Measurements from ENCODE around the gene CLDN17. TPM values are rescaled to one million over a fixed set of nuclear protein-coding genes. Genes with fewer than 3 reads are reported as not detected.

CLDN17 gene
- total RNA-seq, 1 experiment from 2014 or later = not detected

- Histone ChIP-seq H3K18ac (ENCODE audit: insufficient read length, low read depth, low read length) (no peak overlapping the region), H3T11ph (ENCODE audit: low read length) (no peak overlapping the region), H3K14ac (ENCODE audit: insufficient read depth, low read length) (no peak overlapping the region), H2BK12ac (ENCODE audit: insufficient read length, low read depth, low read length) (no peak overlapping the region), H3K4me2 (ENCODE audit: insufficient read depth, insufficient read length, low read length) (no peak overlapping the region), H3K27me3 (ENCODE audit: insufficient read depth, low read length) (no peaks in the 10 kb centered on the region), H4K20me1 (ENCODE audit: control insufficient read depth, insufficient read depth, insufficient read length) (no peaks in the 10 kb centered on the region), H3K27ac (ENCODE audit: insufficient read length, low read depth, low read length) (no peak overlapping the region), H3K4ac (ENCODE audit: low read depth, low read length) (no peak overlapping the region), H3K9ac (ENCODE audit: extremely low read depth, insufficient read length, low read length) (no peak overlapping the region), H3K4me1 (ENCODE audit: insufficient read depth, low read length) (no peaks in the 10 kb centered on the region), H2AFZ (ENCODE audit: low read length) (no peak overlapping the region), H3K56ac (ENCODE audit: insufficient read length, low read depth, low read length) (no peak overlapping the region), H2AK5ac (ENCODE audit: insufficient read length, low read length) (no peak overlapping the region), H2BK120ac (ENCODE audit: low read depth, low read length, poor library complexity, severe bottlenecking) (no peak overlapping the region), H4K8ac (replicated peaks; ENCODE audit: insufficient read length, low read depth, low read length) (no peak overlapping the region), H4K5ac (ENCODE audit: insufficient read length, low read depth, low read length) (no peak overlapping the region), H3K79me1 (ENCODE audit: insufficient read depth, low read depth, low read length, poor library complexity, severe bottlenecking) (no peaks in the 10 kb centered on the region), H2BK15ac (ENCODE audit: low read depth, low read length) (no peak overlapping the region), H3K9me3 (ENCODE audit: control insufficient read depth, low read depth, low read length) (no peaks in the 10 kb centered on the region), H2BK20ac (ENCODE audit: low read depth, low read length, poor library complexity, severe bottlenecking) (no peak overlapping the region), H4K91ac (ENCODE audit: insufficient read length, low read depth, low read length) (no peak overlapping the region), H3K23me2 (ENCODE audit: insufficient read length, low read depth, low read length, poor library complexity, severe bottlenecking) (no peaks in the 10 kb centered on the region), H3K79me2 (ENCODE audit: insufficient read depth, low read length) (no peaks in the 10 kb centered on the region), H3K23ac (ENCODE audit: insufficient read length, low read depth, low read length) (no peak overlapping the region), H2BK5ac (ENCODE audit: insufficient read length, low read length) (no peak overlapping the region)
- Mint-ChIP-seq H3K4me3 (no peak overlapping the region), H3K27ac (no peak overlapping the region), H3K27me3 (ENCODE audit: low read depth) (no peaks in the 10 kb centered on the region), H3K9me3 (no peaks in the 10 kb centered on the region), H3K4me1 (no peaks in the 10 kb centered on the region), H3K36me3 (ENCODE audit: insufficient read depth in 1 of 3, low read depth in 3 of 3) (peaks cover 0 to 8% (median 0%) of the 10 kb centered on the region in 3 experiments; a peak in 2 of 7 replicates)
- TF ChIP-seq CTCF (conservative IDR thresholded peaks at IDR 0.05) = no peak
- no peak for DNase-seq
- WGBS (ENCODE audit: extremely low coverage, insufficient read length, low lambda C conversion rate) = no CpG with 5 or more reads among the region's 1 CpG
Measured at GRCh38 chr21:30148906-30149305, 17.7 kb downstream of the CLDN17 start.

All from H9 (cell line).